Measurements from ENCODE around the gene AK8.

Gene AK8

GRCh38 chr9:132749306-132749705, 128.8 kb downstream of the AK8 start:
- Histone ChIP-seq H3K4me1 (ENCODE audit: control extremely low read depth in 1 of 4, control insufficient read depth in 4 of 4, insufficient read depth in 4 of 4, low read length in 3 of 4) (peaks cover 0 to 7% (median 5%) of the 10 kb centered on the region in 4 experiments), H3K27me3 (replicated peaks in 2 of 5; ENCODE audit: control insufficient read depth in 4 of 5, insufficient read depth in 5 of 5, low read length in 4 of 5) (peaks cover 0 to 23% (median 19%) of the 10 kb centered on the region in 5 experiments), H3K27ac (ENCODE audit: insufficient read depth in 1 of 2, low read depth in 1 of 2, low read length in 2 of 2, poor library complexity in 1 of 2, severe bottlenecking in 2 of 2) (no peak overlapping the region), H3K9me3 (ENCODE audit: control extremely low read depth in 1 of 5, control insufficient read depth in 4 of 5, insufficient read depth in 2 of 5, low read depth in 1 of 5, low read length in 4 of 5) (no peaks in the 10 kb centered on the region), H3K4me3 (ENCODE audit: control insufficient read depth in 1 of 7, extremely low read depth in 1 of 7, insufficient read depth in 4 of 7, low read depth in 2 of 7, low read length in 6 of 7) (no peak overlapping the region), H3K36me3 (ENCODE audit: control insufficient read depth in 4 of 4, insufficient read depth in 4 of 4, low read length in 3 of 4) (no peaks in the 10 kb centered on the region)
- POLR2A ChIA-PET, result no interaction called here
- 96% methylated on average over 13 of the region's 13 CpGs for WGBS (ENCODE audit: insufficient coverage)
- DNase-seq, result no peak
- CTCF ChIA-PET, result interaction anchor here (0.7 kb wide), 1 partner anchor 49 kb away, joined by 4 read pairs; no protein-coding TSS in a partner anchor

GRCh38 chr9:132748450-132748849, 129.6 kb downstream of the AK8 start:
- POLR2A ChIA-PET, result no interaction called here
- 73% methylated on average over 5 of the region's 5 CpGs for WGBS (ENCODE audit: insufficient coverage)
- Histone ChIP-seq H3K36me3 (ENCODE audit: control insufficient read depth in 4 of 4, insufficient read depth in 4 of 4, low read length in 3 of 4) (no peaks in the 10 kb centered on the region), H3K27me3 (replicated peaks in 2 of 5; ENCODE audit: control insufficient read depth in 4 of 5, insufficient read depth in 5 of 5, low read length in 4 of 5) (peaks cover 5 to 32% (median 23%) of the 10 kb centered on the region in 5 experiments), H3K9me3 (ENCODE audit: control extremely low read depth in 1 of 5, control insufficient read depth in 4 of 5, insufficient read depth in 2 of 5, low read depth in 1 of 5, low read length in 4 of 5) (no peaks in the 10 kb centered on the region), H3K4me1 (ENCODE audit: control extremely low read depth in 1 of 4, control insufficient read depth in 4 of 4, insufficient read depth in 4 of 4, low read length in 3 of 4) (peaks cover 2 to 7% (median 6%) of the 10 kb centered on the region in 4 experiments), H3K27ac (ENCODE audit: insufficient read depth in 1 of 2, low read depth in 1 of 2, low read length in 2 of 2, poor library complexity in 1 of 2, severe bottlenecking in 2 of 2) (no peak overlapping the region), H3K4me3 (ENCODE audit: control insufficient read depth in 1 of 7, extremely low read depth in 1 of 7, insufficient read depth in 4 of 7, low read depth in 2 of 7, low read length in 6 of 7) (no peak overlapping the region)
- CTCF ChIA-PET, result interaction anchor here (1.1 kb wide), 1 partner anchor 10 kb away, joined by 4 read pairs; no protein-coding TSS in a partner anchor
- no peak for DNase-seq

- no peak overlapping the region for H3K4me3 ChIP-seq (ENCODE audit: control insufficient read depth in 1 of 7, extremely low read depth in 1 of 7, insufficient read depth in 4 of 7, low read depth in 2 of 7, low read length in 6 of 7)
- peaks cover 6 to 51% (median 24%) of the 10 kb centered on the region in 5 experiments for H3K27me3 ChIP-seq (replicated peaks in 2 of 5; ENCODE audit: control insufficient read depth in 4 of 5, insufficient read depth in 5 of 5, low read length in 4 of 5)
- POLR2A ChIA-PET, result no interaction called here
- WGBS (ENCODE audit: insufficient coverage), result 96% methylated on average over 16 of the region's 19 CpGs
- no peaks in the 10 kb centered on the region for H3K36me3 ChIP-seq (ENCODE audit: control insufficient read depth in 4 of 4, insufficient read depth in 4 of 4, low read length in 3 of 4)
- H3K9me3 ChIP-seq (ENCODE audit: control extremely low read depth in 1 of 5, control insufficient read depth in 4 of 5, insufficient read depth in 2 of 5, low read depth in 1 of 5, low read length in 4 of 5), result no peaks in the 10 kb centered on the region
- H3K4me1 ChIP-seq (ENCODE audit: control extremely low read depth in 1 of 4, control insufficient read depth in 4 of 4, insufficient read depth in 4 of 4, low read length in 3 of 4), result peaks cover 2 to 7% (median 6%) of the 10 kb centered on the region in 4 experiments
- CTCF ChIA-PET, result no interaction called here
- H3K27ac ChIP-seq (ENCODE audit: insufficient read depth in 1 of 2, low read depth in 1 of 2, low read length in 2 of 2, poor library complexity in 1 of 2, severe bottlenecking in 2 of 2), result no peak overlapping the region
- no peak for DNase-seq
Observed at GRCh38 chr9:132745756-132746709, 132.1 kb downstream of the AK8 start.

- H3K27ac ChIP-seq (ENCODE audit: insufficient read depth in 1 of 2, low read depth in 1 of 2, low read length in 2 of 2, poor library complexity in 1 of 2, severe bottlenecking in 2 of 2), result no peak overlapping the region
- H3K9me3 ChIP-seq (ENCODE audit: control extremely low read depth in 1 of 5, control insufficient read depth in 4 of 5, insufficient read depth in 2 of 5, low read depth in 1 of 5, low read length in 4 of 5), result no peaks in the 10 kb centered on the region
- DNase-seq, result peak; percentile 37 to 82 (median 70)
- peaks cover 2 to 7% (median 6%) of the 10 kb centered on the region in 4 experiments for H3K4me1 ChIP-seq (ENCODE audit: control extremely low read depth in 1 of 4, control insufficient read depth in 4 of 4, insufficient read depth in 4 of 4, low read length in 3 of 4)
- POLR2A ChIA-PET, result no interaction called here
- CTCF ChIA-PET, result interaction anchor here (1.3 kb wide), 1 partner anchor 17 kb away, joined by 3 read pairs; no protein-coding TSS in a partner anchor
- peak overlapping the region in 5 of 7 experiments; percentile 21 to 70 (median 32) for H3K4me3 ChIP-seq (ENCODE audit: control insufficient read depth in 1 of 7, extremely low read depth in 1 of 7, insufficient read depth in 4 of 7, low read depth in 2 of 7, low read length in 6 of 7)
- no peaks in the 10 kb centered on the region for H3K36me3 ChIP-seq (ENCODE audit: control insufficient read depth in 4 of 4, insufficient read depth in 4 of 4, low read length in 3 of 4)
- WGBS (ENCODE audit: insufficient coverage), result 15% methylated on average over 32 of the region's 43 CpGs
- H3K27me3 ChIP-seq (replicated peaks in 2 of 5; ENCODE audit: control insufficient read depth in 4 of 5, insufficient read depth in 5 of 5, low read length in 4 of 5), result peaks cover 6 to 53% (median 24%) of the 10 kb centered on the region in 5 experiments
Observed at GRCh38 chr9:132744881-132745755, 133.0 kb downstream of the AK8 start.

GRCh38 chr9:132743931-132744479, 134.1 kb downstream of the AK8 start:
- ChIA-PET CTCF (interaction anchor here (1.3 kb wide), 1 partner anchor 18 kb away, joined by 3 read pairs; no protein-coding TSS in a partner anchor), POLR2A (no interaction called here)
- peaks cover 6 to 53% (median 24%) of the 10 kb centered on the region in 5 experiments for H3K27me3 ChIP-seq (replicated peaks in 2 of 5; ENCODE audit: control insufficient read depth in 4 of 5, insufficient read depth in 5 of 5, low read length in 4 of 5)

GRCh38 chr9:132742821-132743311, 135.2 kb downstream of the AK8 start:
- ChIA-PET CTCF (no interaction called here), POLR2A (no interaction called here)
- Histone ChIP-seq H3K4me3 (ENCODE audit: control insufficient read depth in 1 of 7, extremely low read depth in 1 of 7, insufficient read depth in 4 of 7, low read depth in 2 of 7, low read length in 6 of 7) (no peak overlapping the region), H3K27ac (ENCODE audit: insufficient read depth in 1 of 2, low read depth in 1 of 2, low read length in 2 of 2, poor library complexity in 1 of 2, severe bottlenecking in 2 of 2) (no peak overlapping the region), H3K27me3 (replicated peaks in 2 of 5; ENCODE audit: control insufficient read depth in 4 of 5, insufficient read depth in 5 of 5, low read length in 4 of 5) (peaks cover 6 to 53% (median 24%) of the 10 kb centered on the region in 5 experiments), H3K4me1 (ENCODE audit: control extremely low read depth in 1 of 4, control insufficient read depth in 4 of 4, insufficient read depth in 4 of 4, low read length in 3 of 4) (peaks cover 2 to 7% (median 6%) of the 10 kb centered on the region in 4 experiments), H3K36me3 (ENCODE audit: control insufficient read depth in 4 of 4, insufficient read depth in 4 of 4, low read length in 3 of 4) (no peaks in the 10 kb centered on the region), H3K9me3 (ENCODE audit: control extremely low read depth in 1 of 5, control insufficient read depth in 4 of 5, insufficient read depth in 2 of 5, low read depth in 1 of 5, low read length in 4 of 5) (no peaks in the 10 kb centered on the region)
- no peak for DNase-seq
- whole genome bisulfite sequencing (ENCODE audit: insufficient coverage), result 64% methylated on average over 16 of the region's 17 CpGs

More at GRCh38 chr9:132743931-132744479, 134.1 kb downstream of the AK8 start:
- Histone ChIP-seq H3K36me3 (ENCODE audit: control insufficient read depth in 4 of 4, insufficient read depth in 4 of 4, low read length in 3 of 4) (no peaks in the 10 kb centered on the region), H3K27ac (ENCODE audit: insufficient read depth in 1 of 2, low read depth in 1 of 2, low read length in 2 of 2, poor library complexity in 1 of 2, severe bottlenecking in 2 of 2) (no peak overlapping the region), H3K4me3 (ENCODE audit: control insufficient read depth in 1 of 7, extremely low read depth in 1 of 7, insufficient read depth in 4 of 7, low read depth in 2 of 7, low read length in 6 of 7) (no peak overlapping the region), H3K9me3 (ENCODE audit: control extremely low read depth in 1 of 5, control insufficient read depth in 4 of 5, insufficient read depth in 2 of 5, low read depth in 1 of 5, low read length in 4 of 5) (no peaks in the 10 kb centered on the region), H3K4me1 (ENCODE audit: control extremely low read depth in 1 of 4, control insufficient read depth in 4 of 4, insufficient read depth in 4 of 4, low read length in 3 of 4) (peaks cover 2 to 7% (median 6%) of the 10 kb centered on the region in 4 experiments)
- DNase-seq, result peak in 1 of 3 donors; percentile 11
- 54% methylated on average over 10 of the region's 13 CpGs for WGBS (ENCODE audit: insufficient coverage)

Data from common myeloid progenitor, CD34-positive (primary cell).